NCI-H526 treated with DMSO at 0.1 percent for 48 hours (cell line): ENCODE data around the gene TM4SF20.

Experiments used
- DNase-seq: peaks from one replicate; lab custom pipeline; 2025; lab: John Stamatoyannopoulos, UW

TM4SF20 gene

DNA sequence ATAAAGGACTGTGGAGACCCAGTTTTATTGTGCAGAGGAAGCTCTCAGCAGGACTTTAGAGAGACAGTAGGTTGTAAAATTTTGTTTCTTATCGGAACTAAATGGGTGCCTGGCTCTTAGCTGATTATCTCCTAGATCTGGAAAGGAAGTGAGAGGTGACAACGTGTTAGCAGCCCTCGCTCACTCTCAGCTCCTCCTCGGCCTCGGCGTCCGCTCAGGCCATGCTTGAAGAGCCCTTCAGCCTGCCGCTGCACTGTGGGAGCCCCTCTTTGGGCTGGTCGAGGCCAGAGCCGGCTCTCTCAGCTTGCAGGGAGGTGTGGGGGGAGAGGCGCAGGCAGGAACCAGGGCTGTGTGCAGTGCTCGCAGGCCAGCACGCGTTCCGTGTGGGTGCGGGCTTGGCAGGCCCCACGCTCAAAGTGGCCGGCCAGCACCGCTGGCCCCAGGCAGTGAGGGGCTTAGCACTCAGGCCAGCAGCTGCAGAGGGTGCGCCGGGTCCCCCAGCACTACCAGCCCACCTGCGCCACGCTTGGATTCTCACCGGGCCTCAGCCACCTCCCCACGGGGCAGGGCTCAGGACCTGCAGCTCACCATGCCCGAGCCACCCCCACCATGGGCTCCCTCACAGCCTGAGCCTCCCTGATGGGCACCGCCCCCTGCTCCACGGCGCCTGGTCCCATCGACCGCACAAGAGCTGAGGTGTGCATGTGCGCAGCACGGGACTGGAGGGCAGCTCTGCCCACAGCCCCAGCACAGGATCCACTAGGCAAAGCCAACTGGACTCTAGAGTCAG lies 58.6 kb downstream of the TM4SF20 start:
- DNase-seq = no peak

- no peak for DNase-seq
Observed at GRCh38 chr2:227317834-227318233, 61.3 kb downstream of the TM4SF20 start.

DNA sequence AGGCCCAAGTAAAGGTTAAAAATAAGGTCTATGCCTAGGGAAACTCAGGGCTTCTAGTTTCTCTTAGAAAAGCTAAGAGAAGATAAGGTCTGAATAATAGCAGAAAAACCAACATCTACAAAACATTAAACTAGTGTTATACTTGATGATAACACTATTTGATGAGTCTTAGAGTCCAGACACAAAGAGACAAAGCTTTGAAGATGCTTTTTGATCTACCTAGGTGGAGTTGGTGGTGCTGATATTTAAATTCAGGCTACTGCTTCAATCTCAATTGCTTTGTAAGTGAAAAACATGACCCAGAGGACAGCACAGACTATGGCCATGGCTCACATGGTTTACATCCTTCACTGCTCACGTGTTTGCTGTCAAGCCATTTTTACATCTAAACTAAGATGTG lies 65.8 kb downstream of the TM4SF20 start:
- no peak for DNase-seq

DNA sequence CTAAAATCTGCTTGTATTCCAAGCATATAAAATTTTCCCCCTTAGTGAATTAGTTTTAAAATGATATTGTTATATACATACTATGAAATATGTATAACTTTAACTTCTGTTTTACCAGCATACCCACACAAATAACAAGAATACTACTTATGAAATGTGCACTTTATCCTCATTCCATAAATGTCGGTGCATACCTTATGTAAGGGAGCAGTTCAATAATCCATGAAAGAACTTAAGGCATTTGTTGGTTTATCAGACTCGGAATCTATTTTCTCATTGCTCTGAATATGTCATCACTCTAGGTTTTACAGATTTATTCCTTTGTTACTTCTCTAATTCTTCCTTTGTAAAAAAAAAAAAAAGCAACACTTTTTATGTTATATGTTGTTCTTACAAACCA lies 66.5 kb downstream of the TM4SF20 start:
- no peak for DNase-seq
